ENCODE results near the gene ENTPD1.

DNA sequence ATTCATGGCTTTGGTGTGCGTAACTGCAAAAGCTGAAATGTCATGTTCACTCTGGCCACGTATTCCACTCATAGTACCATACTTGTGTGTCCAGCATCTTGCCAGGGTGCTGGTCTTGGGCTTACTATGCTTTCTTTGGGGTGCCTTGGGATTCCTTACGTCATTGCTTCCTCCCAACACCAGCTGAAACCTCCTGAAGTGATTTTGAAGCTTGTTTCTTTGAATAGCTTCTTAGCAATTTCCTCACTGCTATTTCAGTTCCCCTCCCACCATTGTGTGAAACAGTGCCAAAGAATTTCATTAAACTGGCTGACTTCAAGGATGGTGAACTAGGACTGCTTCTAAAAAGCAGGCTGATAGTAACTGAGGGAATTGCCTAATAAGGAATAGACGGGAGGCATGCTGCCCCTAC lies 36.9 kb downstream of the ENTPD1 start:
- TF ChIP-seq, protein P1, sequence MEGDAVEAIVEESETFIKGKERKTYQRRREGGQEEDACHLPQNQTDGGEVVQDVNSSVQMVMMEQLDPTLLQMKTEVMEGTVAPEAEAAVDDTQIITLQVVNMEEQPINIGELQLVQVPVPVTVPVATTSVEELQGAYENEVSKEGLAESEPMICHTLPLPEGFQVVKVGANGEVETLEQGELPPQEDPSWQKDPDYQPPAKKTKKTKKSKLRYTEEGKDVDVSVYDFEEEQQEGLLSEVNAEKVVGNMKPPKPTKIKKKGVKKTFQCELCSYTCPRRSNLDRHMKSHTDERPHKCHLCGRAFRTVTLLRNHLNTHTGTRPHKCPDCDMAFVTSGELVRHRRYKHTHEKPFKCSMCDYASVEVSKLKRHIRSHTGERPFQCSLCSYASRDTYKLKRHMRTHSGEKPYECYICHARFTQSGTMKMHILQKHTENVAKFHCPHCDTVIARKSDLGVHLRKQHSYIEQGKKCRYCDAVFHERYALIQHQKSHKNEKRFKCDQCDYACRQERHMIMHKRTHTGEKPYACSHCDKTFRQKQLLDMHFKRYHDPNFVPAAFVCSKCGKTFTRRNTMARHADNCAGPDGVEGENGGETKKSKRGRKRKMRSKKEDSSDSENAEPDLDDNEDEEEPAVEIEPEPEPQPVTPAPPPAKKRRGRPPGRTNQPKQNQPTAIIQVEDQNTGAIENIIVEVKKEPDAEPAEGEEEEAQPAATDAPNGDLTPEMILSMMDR (optimal IDR thresholded peaks at IDR 0.05 in 1 of 3, IDR thresholded peaks at IDR 0.05 in 1 of 3, conservative IDR thresholded peaks at IDR 0.05 in 1 of 3; ENCODE audit: extremely low read depth in 1 of 3, insufficient read depth in 2 of 3, low read length in 3 of 3), result no peak
- TF ChIP-seq EZH2 (IDR thresholded peaks at IDR 0.05; ENCODE audit: low read length), result no peak

All from keratinocyte (primary cell).